ENCODE measurements around the gene PRLHR.

DNA sequence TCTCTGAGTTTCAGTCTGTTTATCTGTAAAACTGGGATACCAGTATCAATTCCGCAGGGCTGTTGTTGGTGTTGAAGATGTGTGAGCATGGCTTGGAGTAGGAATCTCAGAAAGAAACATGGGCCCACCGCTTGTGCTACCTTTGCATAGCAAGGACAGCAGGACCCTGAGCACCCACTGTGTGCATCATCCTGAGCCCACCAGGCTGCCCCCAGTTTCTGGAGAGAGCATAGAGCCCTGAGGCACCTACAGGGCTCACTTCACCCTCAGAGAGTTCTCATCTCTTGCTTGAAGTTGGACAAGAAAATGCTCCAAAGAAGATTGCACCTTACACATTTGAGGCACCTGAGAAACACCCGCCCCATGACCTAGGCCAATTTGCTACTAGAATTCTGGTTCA is 12.9 kb downstream of the PRLHR start:
- TF ChIP-seq, protein P1, sequence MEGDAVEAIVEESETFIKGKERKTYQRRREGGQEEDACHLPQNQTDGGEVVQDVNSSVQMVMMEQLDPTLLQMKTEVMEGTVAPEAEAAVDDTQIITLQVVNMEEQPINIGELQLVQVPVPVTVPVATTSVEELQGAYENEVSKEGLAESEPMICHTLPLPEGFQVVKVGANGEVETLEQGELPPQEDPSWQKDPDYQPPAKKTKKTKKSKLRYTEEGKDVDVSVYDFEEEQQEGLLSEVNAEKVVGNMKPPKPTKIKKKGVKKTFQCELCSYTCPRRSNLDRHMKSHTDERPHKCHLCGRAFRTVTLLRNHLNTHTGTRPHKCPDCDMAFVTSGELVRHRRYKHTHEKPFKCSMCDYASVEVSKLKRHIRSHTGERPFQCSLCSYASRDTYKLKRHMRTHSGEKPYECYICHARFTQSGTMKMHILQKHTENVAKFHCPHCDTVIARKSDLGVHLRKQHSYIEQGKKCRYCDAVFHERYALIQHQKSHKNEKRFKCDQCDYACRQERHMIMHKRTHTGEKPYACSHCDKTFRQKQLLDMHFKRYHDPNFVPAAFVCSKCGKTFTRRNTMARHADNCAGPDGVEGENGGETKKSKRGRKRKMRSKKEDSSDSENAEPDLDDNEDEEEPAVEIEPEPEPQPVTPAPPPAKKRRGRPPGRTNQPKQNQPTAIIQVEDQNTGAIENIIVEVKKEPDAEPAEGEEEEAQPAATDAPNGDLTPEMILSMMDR (conservative IDR thresholded peaks at IDR 0.05; ENCODE audit: low read depth, low read length) = no peak
- TF ChIP-seq BHLHE40 (IDR thresholded peaks at IDR 0.05; ENCODE audit: low read depth, low read length) = no peak
- no peak for TF ChIP-seq MAZ (IDR thresholded peaks at IDR 0.05; ENCODE audit: borderline replicate concordance, low read depth, low read length)
- no peak for TF ChIP-seq POLR2A (IDR thresholded peaks at IDR 0.05; ENCODE audit: low read depth, low read length)
- no peak for TF ChIP-seq RFX5 (IDR thresholded peaks at IDR 0.05; ENCODE audit: low read depth, low read length)
- no peak for TF ChIP-seq RCOR1 (IDR thresholded peaks at IDR 0.05; ENCODE audit: insufficient replicate concordance, low read length)
- TF ChIP-seq, protein P2, sequence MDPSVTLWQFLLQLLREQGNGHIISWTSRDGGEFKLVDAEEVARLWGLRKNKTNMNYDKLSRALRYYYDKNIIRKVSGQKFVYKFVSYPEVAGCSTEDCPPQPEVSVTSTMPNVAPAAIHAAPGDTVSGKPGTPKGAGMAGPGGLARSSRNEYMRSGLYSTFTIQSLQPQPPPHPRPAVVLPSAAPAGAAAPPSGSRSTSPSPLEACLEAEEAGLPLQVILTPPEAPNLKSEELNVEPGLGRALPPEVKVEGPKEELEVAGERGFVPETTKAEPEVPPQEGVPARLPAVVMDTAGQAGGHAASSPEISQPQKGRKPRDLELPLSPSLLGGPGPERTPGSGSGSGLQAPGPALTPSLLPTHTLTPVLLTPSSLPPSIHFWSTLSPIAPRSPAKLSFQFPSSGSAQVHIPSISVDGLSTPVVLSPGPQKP (IDR thresholded peaks at IDR 0.05; ENCODE audit: borderline replicate concordance, low read depth, low read length) = no peak
